Measurements from ENCODE around the gene CDCA8.
A peak's percentile ranks its signal among the peaks of the same experiment; 100 is the strongest.
"Not testable (repeated sequence)": the region's sequence is repeated elsewhere in the genome, so short reads cannot be mapped to it uniquely, and the experiment has no call there.

The CDCA8 gene

GRCh38 chr1:37732111-37732780, 39.9 kb downstream of the CDCA8 start:
- no peaks in the 10 kb centered on the region for H3K4me1 Mint-ChIP-seq

GRCh38 chr1:37734629-37735591, 42.6 kb downstream of the CDCA8 start:
- DNase-seq (ENCODE audit: low spot score in 2 of 2) (no peak), ATAC-seq (no peak)
- H3K36me3 Mint-ChIP-seq: no peaks in the 10 kb centered on the region
- no peak overlapping the region for H3K4me3 Mint-ChIP-seq
- no peak overlapping the region for H3K27ac Mint-ChIP-seq
- no peaks in the 10 kb centered on the region for H3K4me1 Mint-ChIP-seq
- H3K9me3 Mint-ChIP-seq: no peaks in the 10 kb centered on the region

More at GRCh38 chr1:37732111-37732780, 39.9 kb downstream of the CDCA8 start:
- no peaks in the 10 kb centered on the region for H3K9me3 Mint-ChIP-seq
- DNase-seq (ENCODE audit: low spot score in 2 of 2): no peak
- H3K27ac Mint-ChIP-seq: no peak overlapping the region
- H3K36me3 Mint-ChIP-seq: no peaks in the 10 kb centered on the region
- H3K4me3 Mint-ChIP-seq: no peak overlapping the region
- ATAC-seq: no peak

GRCh38 chr1:37737975-37738374, 45.7 kb downstream of the CDCA8 start:
- not testable (repeated sequence) for DNase-seq (ENCODE audit: low spot score in 2 of 2); H3K36me3 Mint-ChIP-seq; ATAC-seq; H3K27ac Mint-ChIP-seq; H3K4me1 Mint-ChIP-seq; H3K4me3 Mint-ChIP-seq; H3K9me3 Mint-ChIP-seq

- not testable (repeated sequence) for H3K4me1 Mint-ChIP-seq; H3K36me3 Mint-ChIP-seq; H3K27ac Mint-ChIP-seq; DNase-seq (ENCODE audit: low spot score in 2 of 2); ATAC-seq; H3K4me3 Mint-ChIP-seq; H3K9me3 Mint-ChIP-seq
Measured at GRCh38 chr1:37738619-37739018, 46.3 kb downstream of the CDCA8 start.

GRCh38 chr1:37739222-37739621, 46.9 kb downstream of the CDCA8 start:
- Mint-ChIP-seq H3K9me3 (no peaks in the 10 kb centered on the region), H3K4me1 (no peaks in the 10 kb centered on the region), H3K36me3 (no peaks in the 10 kb centered on the region), H3K4me3 (no peak overlapping the region), H3K27ac (no peak overlapping the region)
- no peak for DNase-seq (ENCODE audit: low spot score in 2 of 2)
- peak; percentile 88 for ATAC-seq

- ATAC-seq (no peak), DNase-seq (ENCODE audit: low spot score in 2 of 2) (no peak)
- H3K9me3 Mint-ChIP-seq: no peaks in the 10 kb centered on the region
- no peak overlapping the region for H3K27ac Mint-ChIP-seq
- H3K4me3 Mint-ChIP-seq: no peak overlapping the region
- no peaks in the 10 kb centered on the region for H3K4me1 Mint-ChIP-seq
- H3K36me3 Mint-ChIP-seq: no peaks in the 10 kb centered on the region
Measured at GRCh38 chr1:37741130-37741529, 48.8 kb downstream of the CDCA8 start.

- Mint-ChIP-seq H3K4me1 (no peaks in the 10 kb centered on the region), H3K4me3 (no peak overlapping the region), H3K9me3 (peaks cover 1% of the 10 kb centered on the region), H3K27ac (no peak overlapping the region), H3K36me3 (no peaks in the 10 kb centered on the region)
- no peak for DNase-seq (ENCODE audit: low spot score in 2 of 2)
- no peak for ATAC-seq
Measured at GRCh38 chr1:37741662-37742061, 49.3 kb downstream of the CDCA8 start.

- Mint-ChIP-seq H3K27ac (no peak overlapping the region), H3K4me3 (no peak overlapping the region), H3K4me1 (no peaks in the 10 kb centered on the region), H3K9me3 (peaks cover 3% of the 10 kb centered on the region), H3K36me3 (no peaks in the 10 kb centered on the region)
- DNase-seq (ENCODE audit: low spot score in 2 of 2): no peak
- ATAC-seq: no peak
Measured at GRCh38 chr1:37746806-37747205, 54.5 kb downstream of the CDCA8 start.

- ATAC-seq (no peak), DNase-seq (ENCODE audit: low spot score in 2 of 2) (no peak)
- no peaks in the 10 kb centered on the region for H3K36me3 Mint-ChIP-seq
- no peak overlapping the region for H3K27ac Mint-ChIP-seq
- peaks cover 3% of the 10 kb centered on the region for H3K9me3 Mint-ChIP-seq
- no peak overlapping the region for H3K4me3 Mint-ChIP-seq
- H3K4me1 Mint-ChIP-seq: no peaks in the 10 kb centered on the region
Measured at GRCh38 chr1:37748565-37748964, 56.2 kb downstream of the CDCA8 start.

- no peak overlapping the region for H3K27ac Mint-ChIP-seq
- H3K4me1 Mint-ChIP-seq: peaks cover 5% of the 10 kb centered on the region
- no peaks in the 10 kb centered on the region for H3K9me3 Mint-ChIP-seq
- DNase-seq (ENCODE audit: low spot score in 2 of 2): no peak
- no peaks in the 10 kb centered on the region for H3K36me3 Mint-ChIP-seq
- peak overlapping the region; percentile 64 for H3K4me3 Mint-ChIP-seq
- ATAC-seq: no peak
Measured at GRCh38 chr1:37752213-37752582, 59.9 kb downstream of the CDCA8 start.

- H3K4me3 Mint-ChIP-seq: peak overlapping the region; percentile 64
- DNase-seq (ENCODE audit: low spot score in 2 of 2) (peak in 1 of 2 donors; percentile 64), ATAC-seq (peak; percentile 44)
- peaks cover 5% of the 10 kb centered on the region for H3K4me1 Mint-ChIP-seq
- H3K9me3 Mint-ChIP-seq: no peaks in the 10 kb centered on the region
- no peaks in the 10 kb centered on the region for H3K36me3 Mint-ChIP-seq
- no peak overlapping the region for H3K27ac Mint-ChIP-seq
Measured at GRCh38 chr1:37752583-37753471, 60.5 kb downstream of the CDCA8 start.

GRCh38 chr1:37753473-37754321, 61.4 kb downstream of the CDCA8 start:
- Mint-ChIP-seq H3K9me3 (no peaks in the 10 kb centered on the region), H3K4me3 (peak overlapping the region; percentile 64), H3K36me3 (no peaks in the 10 kb centered on the region), H3K4me1 (peaks cover 5% of the 10 kb centered on the region), H3K27ac (no peak overlapping the region)
- DNase-seq (ENCODE audit: low spot score in 2 of 2) (no peak), ATAC-seq (no peak)

GRCh38 chr1:37755290-37755689, 63.0 kb downstream of the CDCA8 start:
- no peaks in the 10 kb centered on the region for H3K36me3 Mint-ChIP-seq
- no peak overlapping the region for H3K4me3 Mint-ChIP-seq
- peak in 1 of 2 donors; percentile 72 for DNase-seq (ENCODE audit: low spot score in 2 of 2)
- no peaks in the 10 kb centered on the region for H3K9me3 Mint-ChIP-seq
- H3K27ac Mint-ChIP-seq: no peak overlapping the region
- peak; percentile 92 for ATAC-seq
- peaks cover 5% of the 10 kb centered on the region for H3K4me1 Mint-ChIP-seq

GRCh38 chr1:37755951-37756560, 63.7 kb downstream of the CDCA8 start:
- H3K4me3 Mint-ChIP-seq: no peak overlapping the region
- H3K4me1 Mint-ChIP-seq: peaks cover 5% of the 10 kb centered on the region
- ATAC-seq: no peak
- no peak overlapping the region for H3K27ac Mint-ChIP-seq
- H3K9me3 Mint-ChIP-seq: no peaks in the 10 kb centered on the region
- no peaks in the 10 kb centered on the region for H3K36me3 Mint-ChIP-seq
- no peak for DNase-seq (ENCODE audit: low spot score in 2 of 2)
